Astrocyte (in vitro differentiated cells and primary cell): Measurements from ENCODE around the gene NFATC1. TPM values are rescaled to one million over a fixed set of nuclear protein-coding genes. Genes with fewer than 3 reads are reported as not detected.

ENCODE experiments used
- DNase-seq: peaks from one replicate; pipeline ENCODE4 v3.0.0-alpha.2; 2010; ENCODE audit warnings: low read depth
- FAIRE-seq: peaks from 2 replicates; lab custom pipeline; 2011; peaks lifted over from hg19 to GRCh38; lab: Jason Lieb, UNC
- H2AFZ ChIP-seq: 2 replicates; pipeline ENCODE4 v1.6.0; 2012; ENCODE audit warnings: low read depth, low read length, inconsistent platforms
- H3K27ac ChIP-seq: 2 replicates; pipeline ENCODE4 v1.5.1; 2011; ENCODE audit warnings: low read depth, low read length, inconsistent platforms
- H3K27me3 ChIP-seq: 2 replicates; pipeline ENCODE4 v1.6.0; 2011; ENCODE audit warnings: low read length, inconsistent platforms; ENCODE audit not compliant: insufficient read depth
- H3K36me3 ChIP-seq: 2 replicates; pipeline ENCODE4 v1.5.1; 2011; ENCODE audit warnings: low read length, inconsistent platforms; ENCODE audit not compliant: insufficient read depth
- H3K4me1 ChIP-seq: 2 replicates; pipeline ENCODE4 v1.5.1; 2011; ENCODE audit warnings: low read length, inconsistent platforms; ENCODE audit not compliant: insufficient read depth
- H3K4me2 ChIP-seq: 2 replicates; pipeline ENCODE4 v1.6.0; 2012; ENCODE audit warnings: low read length, inconsistent platforms
- H3K4me3 ChIP-seq: 2 replicates; pipeline ENCODE4 v1.5.1; 2011; ENCODE audit warnings: low read depth, mild to moderate bottlenecking, low read length, inconsistent platforms; ENCODE audit not compliant: insufficient read depth
- H3K79me2 ChIP-seq: 2 replicates; pipeline ENCODE4 v1.6.0; 2012; ENCODE audit warnings: mild to moderate bottlenecking, low read length, inconsistent platforms; ENCODE audit not compliant: insufficient read depth
- H3K9ac ChIP-seq: 2 replicates; pipeline ENCODE4 v1.6.0; 2012; ENCODE audit warnings: mild to moderate bottlenecking, low read length, inconsistent platforms
- H3K9me3 ChIP-seq: 2 replicates; pipeline ENCODE4 v1.5.1; 2012; ENCODE audit warnings: low read depth, mild to moderate bottlenecking, low read length, inconsistent platforms; ENCODE audit not compliant: insufficient read depth
- H4K20me1 ChIP-seq: 2 replicates; pipeline ENCODE4 v1.6.0; 2012; ENCODE audit warnings: low read length, inconsistent platforms; ENCODE audit not compliant: insufficient read depth
- H3K27ac Mint-ChIP-seq: one replicate; pipeline ENCODE4 v1.8.0; 2021; ENCODE audit warnings: mild to moderate bottlenecking, mixed read lengths; ENCODE audit not compliant: unreplicated experiment
- H3K27me3 Mint-ChIP-seq: one replicate; pipeline ENCODE4 v1.8.0; 2021; ENCODE audit warnings: low read depth, mixed read lengths; ENCODE audit not compliant: unreplicated experiment
- H3K36me3 Mint-ChIP-seq: one replicate; pipeline ENCODE4 v1.8.0; 2021; ENCODE audit warnings: low read depth, mixed read lengths; ENCODE audit not compliant: unreplicated experiment
- H3K4me1 Mint-ChIP-seq: one replicate; pipeline ENCODE4 v1.8.0; 2021; ENCODE audit warnings: low read depth, mixed read lengths; ENCODE audit not compliant: unreplicated experiment
- H3K4me3 Mint-ChIP-seq: one replicate; pipeline ENCODE4 v1.8.0; 2021; ENCODE audit warnings: mild to moderate bottlenecking, moderate library complexity, mixed read lengths; ENCODE audit not compliant: unreplicated experiment
- H3K9me3 Mint-ChIP-seq: one replicate; pipeline ENCODE4 v1.8.0; 2021; ENCODE audit warnings: mild to moderate bottlenecking, mixed read lengths; ENCODE audit not compliant: unreplicated experiment
- CTCF ChIP-seq: IDR thresholded peaks from 2 replicates; pipeline ENCODE4 v1.5.1; 2011; ENCODE audit warnings: low read depth, mild to moderate bottlenecking, inconsistent platforms, low read length, moderate library complexity; ENCODE audit not compliant: insufficient read depth
- EZH2 ChIP-seq: IDR thresholded peaks from 2 replicates; pipeline ENCODE4 v1.6.1; 2012; ENCODE audit warnings: mild to moderate bottlenecking, low read length, inconsistent platforms; ENCODE audit not compliant: insufficient read depth
- total RNA-seq: library from RNA; stranded (reverse); gene quantifications from 2 replicates; pipeline ENCODE4 v1.2.1, GENCODE V29; 2021

NFATC1 gene
- total RNA-seq, 1 donor from 2014 or later = 11.0 TPM

- no peak overlapping the region for H3K27ac ChIP-seq
Observed at GRCh38 chr18:79438898-79439627, 43.3 kb downstream of the NFATC1 start.

DNA sequence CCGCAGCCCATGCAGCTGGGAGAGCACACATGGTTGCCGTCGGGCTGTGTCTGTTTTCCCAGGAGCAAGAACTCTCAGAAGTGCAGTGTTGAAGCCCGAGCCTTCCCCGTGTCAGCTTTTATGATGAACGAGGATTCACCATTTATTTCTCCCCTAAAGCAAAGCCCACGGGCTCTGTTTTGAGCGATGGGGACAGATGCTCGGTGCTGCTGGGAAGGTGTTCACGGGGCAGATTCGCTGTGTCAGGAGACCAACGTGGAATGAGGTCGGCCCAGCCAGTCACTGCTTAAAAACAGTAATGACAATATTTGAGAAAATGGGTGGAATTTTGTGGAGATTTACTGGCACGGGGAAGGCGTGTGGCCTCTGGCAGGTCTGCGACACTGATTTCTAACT, 43.9 kb downstream of the NFATC1 start:
- no peaks in the 10 kb centered on the region for H3K9me3 ChIP-seq
- TF ChIP-seq CTCF = no peak
- H3K79me2 ChIP-seq = no peaks in the 10 kb centered on the region
- no peaks in the 10 kb centered on the region for H3K27me3 ChIP-seq
- no peaks in the 10 kb centered on the region for H3K36me3 ChIP-seq
- H4K20me1 ChIP-seq = no peaks in the 10 kb centered on the region
- no peak overlapping the region for H3K4me3 Mint-ChIP-seq
- H3K36me3 Mint-ChIP-seq = peaks cover 13% of the 10 kb centered on the region
- H3K4me3 ChIP-seq = no peak overlapping the region
- no peaks in the 10 kb centered on the region for H3K9me3 Mint-ChIP-seq
- no peak overlapping the region for H3K27ac ChIP-seq
- no peak overlapping the region for H3K9ac ChIP-seq
- H3K4me1 Mint-ChIP-seq = no peaks in the 10 kb centered on the region
- no peaks in the 10 kb centered on the region for H3K4me1 ChIP-seq
- H3K4me2 ChIP-seq = no peak overlapping the region
- no peak overlapping the region for H2AFZ ChIP-seq
- no peaks in the 10 kb centered on the region for H3K27me3 Mint-ChIP-seq
- H3K27ac Mint-ChIP-seq = no peak overlapping the region
- no peak for FAIRE-seq
- DNase-seq = no peak

More at GRCh38 chr18:79438898-79439627, 43.3 kb downstream of the NFATC1 start:
- no peak overlapping the region for H3K4me3 ChIP-seq
- Mint-ChIP-seq H3K4me1 (no peaks in the 10 kb centered on the region), H3K36me3 (peaks cover 13% of the 10 kb centered on the region), H3K9me3 (no peaks in the 10 kb centered on the region), H3K27me3 (no peaks in the 10 kb centered on the region), H3K27ac (no peak overlapping the region), H3K4me3 (no peak overlapping the region)
- no peaks in the 10 kb centered on the region for H3K4me1 ChIP-seq
- DNase-seq (peak; percentile 70), FAIRE-seq (no peak)
- H2AFZ ChIP-seq = no peak overlapping the region
- no peaks in the 10 kb centered on the region for H4K20me1 ChIP-seq
- H3K9me3 ChIP-seq = no peaks in the 10 kb centered on the region
- H3K4me2 ChIP-seq = no peak overlapping the region
- no peaks in the 10 kb centered on the region for H3K36me3 ChIP-seq
- no peak for TF ChIP-seq EZH2
- no peak for TF ChIP-seq CTCF
- H3K79me2 ChIP-seq = no peaks in the 10 kb centered on the region
- no peak overlapping the region for H3K9ac ChIP-seq
- no peaks in the 10 kb centered on the region for H3K27me3 ChIP-seq
